ENCODE measurements around the gene JAZF1.

DNA sequence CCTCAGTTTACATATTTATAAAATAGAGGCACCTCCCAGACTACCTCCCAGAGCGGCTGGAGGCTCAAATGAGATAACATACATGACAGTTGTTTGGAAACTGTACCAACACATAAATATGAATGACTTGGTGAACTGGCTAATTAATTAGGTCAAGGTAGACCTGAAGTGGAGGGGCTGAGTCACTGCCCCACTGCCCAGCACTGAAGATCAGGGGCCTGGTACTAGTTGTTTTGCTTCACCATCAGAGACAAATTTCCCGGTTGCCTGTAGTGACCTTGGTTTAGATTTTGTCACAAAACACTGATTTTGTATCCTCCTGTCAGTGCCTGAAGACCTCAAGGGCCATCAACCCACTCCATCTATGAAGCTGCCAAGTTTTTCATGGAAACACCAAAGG is 41.8 kb downstream of the JAZF1 start:
- TF ChIP-seq, protein P1, sequence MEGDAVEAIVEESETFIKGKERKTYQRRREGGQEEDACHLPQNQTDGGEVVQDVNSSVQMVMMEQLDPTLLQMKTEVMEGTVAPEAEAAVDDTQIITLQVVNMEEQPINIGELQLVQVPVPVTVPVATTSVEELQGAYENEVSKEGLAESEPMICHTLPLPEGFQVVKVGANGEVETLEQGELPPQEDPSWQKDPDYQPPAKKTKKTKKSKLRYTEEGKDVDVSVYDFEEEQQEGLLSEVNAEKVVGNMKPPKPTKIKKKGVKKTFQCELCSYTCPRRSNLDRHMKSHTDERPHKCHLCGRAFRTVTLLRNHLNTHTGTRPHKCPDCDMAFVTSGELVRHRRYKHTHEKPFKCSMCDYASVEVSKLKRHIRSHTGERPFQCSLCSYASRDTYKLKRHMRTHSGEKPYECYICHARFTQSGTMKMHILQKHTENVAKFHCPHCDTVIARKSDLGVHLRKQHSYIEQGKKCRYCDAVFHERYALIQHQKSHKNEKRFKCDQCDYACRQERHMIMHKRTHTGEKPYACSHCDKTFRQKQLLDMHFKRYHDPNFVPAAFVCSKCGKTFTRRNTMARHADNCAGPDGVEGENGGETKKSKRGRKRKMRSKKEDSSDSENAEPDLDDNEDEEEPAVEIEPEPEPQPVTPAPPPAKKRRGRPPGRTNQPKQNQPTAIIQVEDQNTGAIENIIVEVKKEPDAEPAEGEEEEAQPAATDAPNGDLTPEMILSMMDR (IDR thresholded peaks at IDR 0.05): no peak
- TF ChIP-seq POLR2A (IDR thresholded peaks at IDR 0.05) (no peak), POLR2AphosphoS5 (IDR thresholded peaks at IDR 0.05; ENCODE audit: insufficient read depth in 1 of 2, low read depth in 1 of 2) (no peak)
